GM23338 (cell line): Measurements from ENCODE around the gene TAPBP. TPM values are rescaled to one million over a fixed set of nuclear protein-coding genes. Genes with fewer than 3 reads are reported as not detected.
A peak's percentile ranks its signal among the peaks of the same experiment; 100 is the strongest.

Experiments used
- ATAC-seq: fragments of 200-7000 bp; cut with Tn5 transposase; 3 replicates; pipeline ENCODE4 v1.9.1; 2020
- DNase-seq: peaks from one replicate; pipeline ENCODE4 v3.0.0-alpha.2; 2015; ENCODE audit warnings: low spot score
- H2AFZ ChIP-seq: fragments of 200-600 bp; sonication (generic); 2 replicates; pipeline ENCODE4 v1.8.0; 2016; ENCODE audit warnings: antibody characterized with exemption, mild to moderate bottlenecking, moderate library complexity
- H3F3A ChIP-seq: fragments of 200-600 bp; sonication (generic); replicated peaks from 2 replicates; pipeline ENCODE4 v1.8.0; 2017; ENCODE audit warnings: antibody characterized with exemption, mixed run types, low read depth
- H3K27ac ChIP-seq: fragments of 200-600 bp; sonication (generic); 2 replicates; pipeline ENCODE4 v1.6.1; 2016; ENCODE audit warnings: low read depth
- H3K27me3 ChIP-seq: fragments of 200-600 bp; sonication (generic); 2 replicates; pipeline ENCODE4 v1.8.0; 2016; ENCODE audit warnings: mild to moderate bottlenecking, mixed run types, moderate library complexity; ENCODE audit not compliant: insufficient read depth
- H3K36me3 ChIP-seq: fragments of 200-600 bp; sonication (generic); 2 replicates; pipeline ENCODE4 v1.8.0; 2016; ENCODE audit warnings: mild to moderate bottlenecking; ENCODE audit not compliant: insufficient read depth
- H3K4me1 ChIP-seq: fragments of 200-600 bp; sonication (generic); 2 replicates; pipeline ENCODE4 v1.8.0; 2016; ENCODE audit warnings: mild to moderate bottlenecking, moderate library complexity; ENCODE audit not compliant: insufficient read depth
- H3K4me2 ChIP-seq: fragments of 200-600 bp; sonication (generic); 2 replicates; pipeline ENCODE4 v1.7.1; 2017; ENCODE audit warnings: mixed run types
- H3K4me3 ChIP-seq: fragments of 200-600 bp; sonication (generic); 2 replicates; pipeline ENCODE4 v1.6.1; 2016; ENCODE audit warnings: mixed run types
- H3K79me2 ChIP-seq: fragments of 200-600 bp; sonication (generic); replicated peaks from 2 replicates; pipeline ENCODE4 v1.8.0; 2017; ENCODE audit warnings: mild to moderate bottlenecking; ENCODE audit not compliant: insufficient read depth
- H3K9me2 ChIP-seq: fragments of 200-600 bp; sonication (generic); 2 replicates; pipeline ENCODE4 v1.8.0; 2017; ENCODE audit not compliant: insufficient read depth
- H4K20me1 ChIP-seq: fragments of 200-600 bp; sonication (generic); replicated peaks from 2 replicates; pipeline ENCODE4 v1.8.0; 2017; ENCODE audit warnings: mild to moderate bottlenecking; ENCODE audit not compliant: insufficient read depth
- H3K27ac Mint-ChIP-seq: 2 replicates; pipeline ENCODE4 v1.8.0; 2020; ENCODE audit warnings: inconsistent platforms, mild to moderate bottlenecking, moderate library complexity, mixed read lengths
- H3K27me3 Mint-ChIP-seq: 3 replicates; pipeline ENCODE4 v1.8.0; 2022; ENCODE audit warnings: low read depth, mild to moderate bottlenecking, moderate library complexity, mixed read lengths, inconsistent platforms; ENCODE audit not compliant: insufficient read depth, poor library complexity
- H3K36me3 Mint-ChIP-seq: 3 replicates; pipeline ENCODE4 v1.8.0; 2021; ENCODE audit warnings: low read depth, mild to moderate bottlenecking, inconsistent platforms, moderate library complexity, mixed read lengths
- H3K4me1 Mint-ChIP-seq: 3 replicates; pipeline ENCODE4 v1.8.0; 2020; ENCODE audit warnings: mild to moderate bottlenecking, inconsistent platforms, mixed read lengths
- H3K4me3 Mint-ChIP-seq: 3 replicates; pipeline ENCODE4 v1.8.0; 2021; ENCODE audit warnings: moderate library complexity, mild to moderate bottlenecking, inconsistent platforms, mixed read lengths
- H3K9me3 Mint-ChIP-seq: 3 replicates; pipeline ENCODE4 v1.8.0; 2020; ENCODE audit warnings: moderate library complexity, mild to moderate bottlenecking, inconsistent platforms, mixed read lengths
- CREB1 ChIP-seq: fragments of 250-450 bp; sonication (Bioruptor Pico); IDR thresholded peaks from 2 replicates; pipeline ENCODE4 v1.5.0; 2020; ENCODE audit warnings: low read depth, mild to moderate bottlenecking, moderate library complexity
- EZH2 ChIP-seq: fragments of 200-600 bp; sonication (generic); IDR thresholded peaks from one replicate; pipeline ENCODE4 v1.8.0; 2017; ENCODE audit warnings: antibody characterized with exemption, mild to moderate bottlenecking, low read depth; ENCODE audit not compliant: unreplicated experiment
- NANOG ChIP-seq: IDR thresholded peaks from 2 replicates; pipeline ENCODE4 v1.6.1; 2016; ENCODE audit warnings: antibody characterized with exemption, borderline replicate concordance
- POLR2AphosphoS5 ChIP-seq: IDR thresholded peaks from 2 replicates; pipeline ENCODE4 v1.6.1; 2016; ENCODE audit warnings: antibody characterized with exemption, low read depth
- STAT1 ChIP-seq: IDR thresholded peaks from one replicate; pipeline ENCODE4 v1.6.1; 2016; ENCODE audit warnings: antibody characterized with exemption; ENCODE audit not compliant: unreplicated experiment
- ZNF114 ChIP-seq: fragments of 250-450 bp; sonication (Bioruptor Pico); IDR thresholded peaks from 2 replicates; pipeline ENCODE4 v1.5.0; 2020; ENCODE audit warnings: mild to moderate bottlenecking, moderate library complexity
- ZNF331 ChIP-seq: fragments of 250-450 bp; sonication (Bioruptor Pico); IDR thresholded peaks from 2 replicates; pipeline ENCODE4 v1.5.0; 2020; ENCODE audit warnings: low read depth, mild to moderate bottlenecking, moderate library complexity
- ZNF462 ChIP-seq: fragments of 250-450 bp; sonication (Bioruptor Pico); IDR thresholded peaks from 2 replicates; pipeline ENCODE4 v1.5.0; 2020; ENCODE audit warnings: mild to moderate bottlenecking, moderate library complexity
- polyA plus RNA-seq: library from polyadenylated mRNA; unstranded; fragments of >200 nt; fragmentation: Nextera tagmentation; extraction: Ambion mirVana; gene quantifications from 2 replicates; pipeline ENCODE4 v1.2.1, GENCODE V29; 2016
- total RNA-seq: library from RNA; depleted of rRNA; stranded (reverse); fragments of >200 nt; shearing (Covaris generic); gene quantifications from 2 replicates; pipeline ENCODE4 v1.2.3, GENCODE V29; 2014

TAPBP gene
- total and polyA plus RNA-seq, 2 experiments from 2014 or later = 19.9 to 37.5 TPM

DNA sequence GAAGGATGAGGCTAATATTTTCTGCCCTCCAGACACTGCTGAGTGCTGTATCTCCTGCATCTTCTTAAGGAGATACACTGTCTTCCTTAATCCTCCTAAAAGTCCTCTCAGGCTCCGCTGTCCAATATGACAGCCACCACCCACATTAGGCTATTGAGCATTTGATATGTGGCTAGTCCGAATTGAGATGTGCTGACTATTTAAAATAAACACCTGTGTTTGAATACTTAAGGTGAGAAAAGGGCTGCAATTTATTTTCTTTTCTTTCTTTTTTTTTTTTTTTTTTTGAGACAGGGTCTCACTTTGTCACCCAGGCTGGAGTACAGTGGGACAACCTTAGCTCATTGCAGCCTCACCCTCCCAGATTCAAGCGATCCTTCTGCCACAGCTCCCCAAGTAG is 12.0 kb downstream of the TAPBP start (continued):
- TF ChIP-seq ZNF462 = no peak
- no peak for TF ChIP-seq STAT1
- TF ChIP-seq ZNF114 (CRISPR knock-in tag) = no peak
- TF ChIP-seq ZNF331 (CRISPR knock-in tag) = no peak
- no peak for TF ChIP-seq CREB1 (CRISPR knock-in tag)
- TF ChIP-seq EZH2 = no peak
- no peak for TF ChIP-seq NANOG

DNA sequence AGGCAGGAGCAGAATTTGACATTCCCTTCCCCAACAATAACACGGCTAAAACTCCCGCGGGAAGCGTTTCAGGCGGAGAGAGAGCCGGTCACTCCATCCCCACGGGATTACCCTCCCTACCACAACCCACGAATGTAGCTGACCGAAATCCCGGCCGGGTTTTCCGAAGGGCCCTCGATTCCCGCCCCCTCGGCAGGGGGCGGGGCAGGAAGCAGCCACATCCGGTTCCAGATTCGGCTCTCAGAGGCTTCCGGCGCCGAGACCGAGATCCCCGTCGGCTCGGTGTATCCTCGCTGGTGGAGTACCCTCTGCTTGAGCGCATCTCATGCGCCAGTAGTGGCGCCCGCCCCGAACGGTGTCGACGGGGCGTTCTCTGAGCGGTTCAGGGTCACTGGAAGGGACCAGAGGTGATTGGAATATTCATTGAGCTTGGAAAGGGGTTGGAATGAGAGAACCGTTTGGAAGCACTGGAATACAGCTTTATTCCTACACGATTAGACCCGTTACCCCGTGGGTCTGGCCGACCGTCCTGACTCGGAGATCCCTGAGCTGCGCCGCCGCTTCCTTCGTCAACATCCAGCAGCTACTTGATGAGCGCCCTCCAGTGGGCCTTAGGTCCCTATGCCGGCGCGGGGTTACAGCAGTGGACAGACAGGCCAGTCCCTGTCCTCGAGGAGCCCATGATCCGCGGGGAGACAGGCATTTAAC is 14.5 kb downstream of the TAPBP start:
- Mint-ChIP-seq H3K27ac (peak overlapping the region; percentile 96), H3K4me3 (peak overlapping the region; percentile 97), H3K4me1 (peaks cover 25% of the 10 kb centered on the region), H3K9me3 (no peaks in the 10 kb centered on the region), H3K27me3 (peaks cover 26% of the 10 kb centered on the region), H3K36me3 (peaks cover 15% of the 10 kb centered on the region)
- no peaks in the 10 kb centered on the region for H3K36me3 ChIP-seq
- peak overlapping the region; percentile 99 for H3K4me2 ChIP-seq
- peaks cover 22% of the 10 kb centered on the region for H4K20me1 ChIP-seq
- H3F3A ChIP-seq = peaks cover 15% of the 10 kb centered on the region; the same call in 1 of the 2 replicates
- DNase-seq (peak; percentile 94), ATAC-seq (peak; percentile 57)
- H2AFZ ChIP-seq = no peak overlapping the region
- no peaks in the 10 kb centered on the region for H3K27me3 ChIP-seq
- H3K79me2 ChIP-seq = peaks cover 34% of the 10 kb centered on the region
- no peaks in the 10 kb centered on the region for H3K9me2 ChIP-seq
- H3K27ac ChIP-seq = peak overlapping the region; percentile 98
- H3K4me3 ChIP-seq = peak overlapping the region; percentile 100
- H3K4me1 ChIP-seq = no peaks in the 10 kb centered on the region
- TF ChIP-seq ZNF462 (no peak), POLR2AphosphoS5 (peak; percentile 95)
